GM04504 (cell line): ENCODE data around the gene OR5AK2.
"Not testable (repeated sequence)": the region's sequence is repeated elsewhere in the genome, so short reads cannot be mapped to it uniquely, and the experiment has no call there.

Experiments
- DNase-seq: peaks from one replicate; pipeline ENCODE4 v3.0.0-alpha.2; 2012; ENCODE audit warnings: low read depth

OR5AK2 gene, protein sequence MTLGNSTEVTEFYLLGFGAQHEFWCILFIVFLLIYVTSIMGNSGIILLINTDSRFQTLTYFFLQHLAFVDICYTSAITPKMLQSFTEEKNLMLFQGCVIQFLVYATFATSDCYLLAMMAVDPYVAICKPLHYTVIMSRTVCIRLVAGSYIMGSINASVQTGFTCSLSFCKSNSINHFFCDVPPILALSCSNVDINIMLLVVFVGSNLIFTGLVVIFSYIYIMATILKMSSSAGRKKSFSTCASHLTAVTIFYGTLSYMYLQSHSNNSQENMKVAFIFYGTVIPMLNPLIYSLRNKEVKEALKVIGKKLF

DNA sequence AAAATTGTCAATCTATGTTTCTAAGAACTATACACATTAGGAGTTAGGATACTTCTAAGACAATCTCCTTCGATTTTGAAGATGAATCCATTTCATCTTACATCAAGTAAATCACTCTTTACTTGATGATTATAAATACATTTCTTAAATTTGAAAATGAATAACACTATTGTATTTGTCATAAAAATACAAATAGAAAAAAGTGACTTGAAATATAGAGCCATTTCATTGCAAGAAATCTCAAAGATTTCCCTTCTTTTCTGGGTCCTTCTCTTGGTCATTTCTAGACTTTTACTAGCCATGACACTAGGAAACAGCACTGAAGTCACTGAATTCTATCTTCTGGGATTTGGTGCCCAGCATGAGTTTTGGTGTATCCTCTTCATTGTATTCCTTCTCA lies at the start of gene OR5AK2:
TSS of gene OR5AK2 (plus strand) at position 301 of the 400 bp plus-strand sequence. CDS start at position 301, 0 bp downstream.
- no peak for DNase-seq

DNA sequence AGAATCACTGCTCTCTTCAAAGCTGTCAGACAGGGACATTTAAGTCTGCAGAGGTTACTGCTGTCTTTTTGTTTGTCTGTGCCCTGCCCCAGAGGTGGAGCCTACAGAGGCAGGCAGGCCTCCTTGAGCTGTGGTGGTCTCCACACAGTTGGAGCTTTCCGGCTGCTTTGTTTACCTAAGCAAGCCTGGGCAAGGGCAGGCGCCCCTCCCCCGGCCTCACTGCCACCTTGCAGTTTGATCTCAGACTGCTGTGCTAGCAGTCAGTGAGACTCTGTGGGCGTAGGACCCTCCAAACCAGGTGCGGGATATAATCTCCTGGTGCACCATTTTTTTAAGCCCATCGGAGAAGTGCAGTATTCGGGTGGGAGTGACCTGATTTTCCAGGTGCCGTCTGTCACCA lies 43.2 kb upstream of the OR5AK2 start:
- DNase-seq, result not testable (repeated sequence)

- no peak for DNase-seq
Measured at GRCh38 chr11:56948991-56949515, 39.7 kb upstream of the OR5AK2 start.

DNA sequence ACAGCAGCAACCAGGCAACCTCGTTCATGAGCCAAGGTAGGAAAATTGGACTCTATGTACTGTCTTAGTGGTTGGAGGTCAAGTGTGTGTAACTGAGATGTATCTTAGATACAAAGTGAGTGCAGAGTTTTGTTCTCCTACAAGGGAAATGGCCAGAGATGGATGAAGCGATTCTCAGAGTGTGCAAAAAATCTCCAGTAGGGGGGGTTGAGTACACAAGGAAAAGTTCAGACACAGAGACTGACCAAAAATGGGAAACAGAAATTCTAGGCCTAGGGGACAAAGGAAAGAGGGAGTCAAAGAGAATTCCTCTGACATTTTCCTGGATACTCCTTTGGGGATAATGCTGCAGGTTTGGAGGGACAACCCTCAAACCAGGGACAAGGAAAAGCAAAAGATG lies 38.2 kb upstream of the OR5AK2 start:
- no peak for DNase-seq

DNA sequence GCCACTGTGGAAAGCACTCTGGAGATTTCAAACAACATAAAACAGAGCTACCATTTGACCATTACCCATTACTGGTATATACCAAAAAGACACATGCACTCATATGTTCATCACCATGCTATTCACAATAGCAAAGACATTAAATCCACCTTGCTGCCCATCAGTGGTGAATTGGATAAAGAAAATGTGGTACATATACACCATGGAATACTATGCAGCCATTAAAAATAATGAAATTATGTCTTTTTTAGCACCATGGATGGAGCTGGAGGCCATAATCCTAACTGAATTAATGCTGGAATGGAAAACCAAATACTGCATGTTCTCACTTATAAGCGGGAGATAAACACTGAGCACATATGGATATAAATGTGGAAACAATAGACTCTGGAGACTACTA lies 34.8 kb upstream of the OR5AK2 start:
- DNase-seq, result not testable (repeated sequence)

- DNase-seq, result no peak
Measured at GRCh38 chr11:56961609-56962008, 27.1 kb upstream of the OR5AK2 start.

- DNase-seq, result no peak
Measured at GRCh38 chr11:56967726-56968125, 21.0 kb upstream of the OR5AK2 start.

DNA sequence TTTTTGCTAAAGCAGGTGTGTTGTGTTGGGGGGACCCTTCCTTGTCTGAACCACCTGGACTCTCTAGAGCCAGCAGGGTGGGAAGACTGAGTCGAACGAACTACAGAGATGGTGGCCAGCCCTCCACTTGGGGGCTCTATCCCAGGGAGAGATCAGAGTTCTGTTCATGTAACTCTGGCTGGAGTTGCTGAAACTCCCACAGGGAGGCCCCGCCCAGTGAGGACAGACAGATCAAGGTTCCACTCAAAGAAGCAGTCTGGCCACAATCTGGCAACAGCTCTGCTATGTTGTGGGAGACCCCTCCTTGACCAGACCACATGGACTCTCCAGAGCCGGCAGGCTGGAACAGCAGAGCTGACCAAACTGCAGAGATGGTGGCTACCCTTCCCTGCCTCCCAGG lies 20.2 kb upstream of the OR5AK2 start:
- no peak for DNase-seq

- no peak for DNase-seq
Measured at GRCh38 chr11:56977314-56977713, 11.4 kb upstream of the OR5AK2 start.

GRCh38 chr11:56990702-56991101 lies 2.0 kb downstream of the OR5AK2 start:
- DNase-seq, result no peak

DNA sequence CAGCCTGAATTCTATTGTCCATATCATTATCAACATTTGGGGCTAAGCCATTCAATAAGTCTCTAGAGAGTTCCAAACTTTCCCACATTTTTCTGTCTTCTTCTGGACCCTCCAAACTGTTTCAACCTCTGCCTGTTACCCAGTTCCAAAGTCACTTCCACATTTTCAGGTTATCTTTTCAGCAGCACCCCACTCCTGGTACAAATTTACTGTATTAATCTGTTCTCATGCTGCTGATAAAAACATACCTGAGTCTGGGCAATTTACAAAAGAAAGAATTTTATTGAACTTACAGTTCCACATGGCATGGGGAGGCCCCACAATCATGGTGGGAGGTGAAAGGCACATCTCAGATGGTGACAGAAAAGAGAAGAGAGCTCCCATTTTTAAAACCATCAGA lies 5.8 kb downstream of the OR5AK2 start:
- no peak for DNase-seq

DNA sequence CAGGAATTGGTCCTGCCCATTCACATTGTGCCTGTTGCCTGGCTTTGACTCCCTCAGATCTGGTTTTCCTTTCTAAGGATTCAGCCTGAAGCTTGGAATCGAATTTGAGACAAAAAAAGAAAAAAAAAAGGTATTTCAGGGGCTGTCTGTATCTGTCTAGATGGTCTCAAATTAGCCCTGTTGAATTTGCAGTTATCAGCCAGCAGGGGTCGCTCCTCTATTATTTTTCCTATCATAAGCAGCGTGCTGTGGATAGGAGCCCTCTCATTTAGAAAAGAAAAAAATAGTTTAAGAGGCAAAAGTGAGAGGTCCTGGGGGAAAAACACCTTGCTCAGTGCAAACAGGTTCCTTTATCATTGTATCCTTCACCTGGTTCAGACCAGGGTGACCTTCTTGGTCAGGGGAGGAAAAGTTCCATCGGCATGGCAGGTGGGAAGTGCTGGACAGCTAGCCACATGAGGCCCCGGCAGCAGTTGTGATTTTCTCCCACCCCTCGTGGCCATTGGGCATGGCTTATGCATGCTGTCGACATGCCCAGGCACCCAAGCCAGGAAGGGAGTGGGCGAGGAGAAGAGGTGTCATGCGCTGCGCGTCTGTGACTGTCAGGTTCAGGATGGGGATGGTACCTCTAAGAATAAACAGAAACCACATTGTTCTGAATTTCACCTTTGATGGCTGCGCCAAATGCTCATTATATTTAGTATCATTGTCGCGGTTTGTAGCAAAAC lies 13.1 kb downstream of the OR5AK2 start:
- DNase-seq, result no peak

DNA sequence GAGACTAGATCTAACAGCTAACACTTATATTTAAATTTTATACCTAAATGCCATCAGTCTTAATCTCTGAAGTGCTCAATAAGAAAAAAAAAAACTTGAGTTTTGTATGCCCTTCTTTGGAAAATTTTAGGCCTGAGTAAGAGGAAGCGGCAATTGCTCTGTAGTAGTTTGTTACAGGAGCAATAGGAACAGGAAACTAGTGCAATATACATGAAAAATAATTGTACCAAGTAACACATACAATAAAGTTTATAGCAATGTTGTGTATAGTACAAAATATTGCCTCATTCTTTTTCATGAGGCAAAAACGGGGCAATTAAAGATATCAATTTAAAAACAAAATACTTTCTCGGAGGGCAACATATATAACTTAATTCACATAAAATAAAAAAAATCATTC lies 19.7 kb downstream of the OR5AK2 start:
- no peak for DNase-seq

GRCh38 chr11:57015679-57016078 lies 27.0 kb downstream of the OR5AK2 start:
- DNase-seq, result no peak

GRCh38 chr11:57031556-57031955 lies 42.8 kb downstream of the OR5AK2 start:
- no peak for DNase-seq
